ENCODE results near the gene MEF2A.

- TF ChIP-seq, protein P1, sequence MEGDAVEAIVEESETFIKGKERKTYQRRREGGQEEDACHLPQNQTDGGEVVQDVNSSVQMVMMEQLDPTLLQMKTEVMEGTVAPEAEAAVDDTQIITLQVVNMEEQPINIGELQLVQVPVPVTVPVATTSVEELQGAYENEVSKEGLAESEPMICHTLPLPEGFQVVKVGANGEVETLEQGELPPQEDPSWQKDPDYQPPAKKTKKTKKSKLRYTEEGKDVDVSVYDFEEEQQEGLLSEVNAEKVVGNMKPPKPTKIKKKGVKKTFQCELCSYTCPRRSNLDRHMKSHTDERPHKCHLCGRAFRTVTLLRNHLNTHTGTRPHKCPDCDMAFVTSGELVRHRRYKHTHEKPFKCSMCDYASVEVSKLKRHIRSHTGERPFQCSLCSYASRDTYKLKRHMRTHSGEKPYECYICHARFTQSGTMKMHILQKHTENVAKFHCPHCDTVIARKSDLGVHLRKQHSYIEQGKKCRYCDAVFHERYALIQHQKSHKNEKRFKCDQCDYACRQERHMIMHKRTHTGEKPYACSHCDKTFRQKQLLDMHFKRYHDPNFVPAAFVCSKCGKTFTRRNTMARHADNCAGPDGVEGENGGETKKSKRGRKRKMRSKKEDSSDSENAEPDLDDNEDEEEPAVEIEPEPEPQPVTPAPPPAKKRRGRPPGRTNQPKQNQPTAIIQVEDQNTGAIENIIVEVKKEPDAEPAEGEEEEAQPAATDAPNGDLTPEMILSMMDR (IDR thresholded peaks at IDR 0.05): no peak
- TF ChIP-seq POLR2A (IDR thresholded peaks at IDR 0.05): no peak
These were observed 28.4 kb upstream of the MEF2A start for GRCh38 chr15:99537344-99537743.

Measured in breast epithelium (tissue), 3 donors.